ENCODE measurements around the gene MPO. TPM values are rescaled to one million over a fixed set of nuclear protein-coding genes. Genes with fewer than 3 reads are reported as not detected.

Gene MPO
- total and polyA plus RNA-seq, 5 donors from 2014 or later = 0.19 TPM; not detected in 4

GRCh38 chr17:58326609-58327362, 46.1 kb upstream of the MPO start:
- H3K27me3 ChIP-seq (ENCODE audit: control insufficient read depth, insufficient read depth, low read length) = no peaks in the 10 kb centered on the region
- H3K27ac ChIP-seq (ENCODE audit: insufficient read depth, low read length, poor library complexity, severe bottlenecking) = peak overlapping the region; percentile 99
- Mint-ChIP-seq H3K36me3 (peaks cover 16% of the 10 kb centered on the region), H3K9me3 (peaks cover 0 to 2% (median 0%) of the 10 kb centered on the region in 7 donors), H3K4me3 (peak overlapping the region in 3 of 4 donors; percentile 97 to 99 (median 99)), H3K27me3 (peaks cover 4% of the 10 kb centered on the region), H3K4me1 (peaks cover 0 to 57% (median 24%) of the 10 kb centered on the region in 4 donors), H3K27ac (peak overlapping the region; percentile 35 to 98 (median 90))
- ATAC-seq (ENCODE audit: low read depth in 2 of 2) (no peak), DNase-seq (peak in 1 of 3 donors; percentile 30)
- H3K4me3 ChIP-seq (ENCODE audit: low read depth, low read length) = no peak overlapping the region
- peaks cover 13% of the 10 kb centered on the region for H3K36me3 ChIP-seq (ENCODE audit: control insufficient read depth, insufficient read depth, low read length)
- no peaks in the 10 kb centered on the region for H3K9me3 ChIP-seq (ENCODE audit: control insufficient read depth in 2 of 2, low read length in 2 of 2)
- peaks cover 55% of the 10 kb centered on the region for H3K4me1 ChIP-seq (ENCODE audit: control insufficient read depth, insufficient read depth, low read length, poor library complexity, severe bottlenecking)

- Histone ChIP-seq H3K4me3 (ENCODE audit: low read depth, low read length) (no peak overlapping the region), H3K36me3 (ENCODE audit: control insufficient read depth, insufficient read depth, low read length) (peaks cover 11% of the 10 kb centered on the region), H3K27ac (ENCODE audit: insufficient read depth, low read length, poor library complexity, severe bottlenecking) (no peak overlapping the region), H3K4me1 (ENCODE audit: control insufficient read depth, insufficient read depth, low read length, poor library complexity, severe bottlenecking) (peaks cover 55% of the 10 kb centered on the region), H3K9me3 (ENCODE audit: control insufficient read depth in 2 of 2, low read length in 2 of 2) (no peaks in the 10 kb centered on the region), H3K27me3 (ENCODE audit: control insufficient read depth, insufficient read depth, low read length) (no peaks in the 10 kb centered on the region)
- peak overlapping the region in 2 of 3 donors; percentile 86 to 95 for H3K27ac Mint-ChIP-seq
- H3K36me3 Mint-ChIP-seq = peaks cover 14% of the 10 kb centered on the region
- DNase-seq (peak in 1 of 3 donors; percentile 26), ATAC-seq (ENCODE audit: low read depth in 2 of 2) (no peak)
- peak overlapping the region in 3 of 4 donors; percentile 47 to 78 (median 48) for H3K4me3 Mint-ChIP-seq
- H3K27me3 Mint-ChIP-seq = no peaks in the 10 kb centered on the region
- H3K4me1 Mint-ChIP-seq = peaks cover 0 to 60% (median 25%) of the 10 kb centered on the region in 4 donors
- H3K9me3 Mint-ChIP-seq = peaks cover 0 to 2% (median 0%) of the 10 kb centered on the region in 7 donors
These were observed 45.3 kb upstream of the MPO start for GRCh38 chr17:58325976-58326468.

GRCh38 chr17:58325289-58325726, 44.6 kb upstream of the MPO start:
- H3K4me1 ChIP-seq (ENCODE audit: control insufficient read depth, insufficient read depth, low read length, poor library complexity, severe bottlenecking) = peaks cover 53% of the 10 kb centered on the region
- no peak overlapping the region for H3K27ac ChIP-seq (ENCODE audit: insufficient read depth, low read length, poor library complexity, severe bottlenecking)
- no peaks in the 10 kb centered on the region for H3K27me3 ChIP-seq (ENCODE audit: control insufficient read depth, insufficient read depth, low read length)
- peak overlapping the region; percentile 15 to 81 (median 29) for H3K4me3 Mint-ChIP-seq
- ATAC-seq (ENCODE audit: low read depth in 2 of 2) (no peak), DNase-seq (no peak)
- peaks cover 0 to 60% (median 27%) of the 10 kb centered on the region in 4 donors for H3K4me1 Mint-ChIP-seq
- peaks cover 12% of the 10 kb centered on the region for H3K36me3 Mint-ChIP-seq
- H3K4me3 ChIP-seq (ENCODE audit: low read depth, low read length) = no peak overlapping the region
- H3K36me3 ChIP-seq (ENCODE audit: control insufficient read depth, insufficient read depth, low read length) = peaks cover 5% of the 10 kb centered on the region
- H3K9me3 Mint-ChIP-seq = peaks cover 0 to 2% (median 0%) of the 10 kb centered on the region in 7 donors
- peak overlapping the region; percentile 32 to 95 (median 86) for H3K27ac Mint-ChIP-seq
- no peaks in the 10 kb centered on the region for H3K9me3 ChIP-seq (ENCODE audit: control insufficient read depth in 2 of 2, low read length in 2 of 2)
- no peaks in the 10 kb centered on the region for H3K27me3 Mint-ChIP-seq

- Mint-ChIP-seq H3K27ac (peak overlapping the region in 2 of 3 donors; percentile 32 to 86), H3K27me3 (no peaks in the 10 kb centered on the region), H3K36me3 (peaks cover 10% of the 10 kb centered on the region), H3K4me3 (peak overlapping the region in 3 of 4 donors; percentile 24 to 81 (median 34)), H3K9me3 (peaks cover 0 to 2% (median 0%) of the 10 kb centered on the region in 7 donors), H3K4me1 (peaks cover 0 to 58% (median 25%) of the 10 kb centered on the region in 4 donors)
- Histone ChIP-seq H3K27ac (ENCODE audit: insufficient read depth, low read length, poor library complexity, severe bottlenecking) (no peak overlapping the region), H3K27me3 (ENCODE audit: control insufficient read depth, insufficient read depth, low read length) (no peaks in the 10 kb centered on the region), H3K4me1 (ENCODE audit: control insufficient read depth, insufficient read depth, low read length, poor library complexity, severe bottlenecking) (peaks cover 49% of the 10 kb centered on the region), H3K4me3 (ENCODE audit: low read depth, low read length) (no peak overlapping the region), H3K36me3 (ENCODE audit: control insufficient read depth, insufficient read depth, low read length) (peaks cover 2% of the 10 kb centered on the region), H3K9me3 (ENCODE audit: control insufficient read depth in 2 of 2, low read length in 2 of 2) (no peaks in the 10 kb centered on the region)
- ATAC-seq (ENCODE audit: low read depth in 2 of 2) (no peak), DNase-seq (peak in 1 of 3 donors; percentile 22)
These were observed 43.9 kb upstream of the MPO start for GRCh38 chr17:58324409-58325288.

GRCh38 chr17:58324056-58324408, 43.3 kb upstream of the MPO start:
- Mint-ChIP-seq H3K4me3 (peak overlapping the region in 1 of 4 donors; percentile 29), H3K36me3 (peaks cover 10% of the 10 kb centered on the region), H3K27ac (no peak overlapping the region), H3K9me3 (peaks cover 0 to 2% (median 0%) of the 10 kb centered on the region in 7 donors), H3K27me3 (no peaks in the 10 kb centered on the region), H3K4me1 (peaks cover 0 to 54% (median 22%) of the 10 kb centered on the region in 4 donors)
- DNase-seq = no peak
- H3K4me3 ChIP-seq (ENCODE audit: low read depth, low read length) = no peak overlapping the region
- no peak overlapping the region for H3K27ac ChIP-seq (ENCODE audit: insufficient read depth, low read length, poor library complexity, severe bottlenecking)
- H3K27me3 ChIP-seq (ENCODE audit: control insufficient read depth, insufficient read depth, low read length) = no peaks in the 10 kb centered on the region
- H3K9me3 ChIP-seq (ENCODE audit: control insufficient read depth in 2 of 2, low read length in 2 of 2) = no peaks in the 10 kb centered on the region
- peaks cover 2% of the 10 kb centered on the region for H3K36me3 ChIP-seq (ENCODE audit: control insufficient read depth, insufficient read depth, low read length)
- ATAC-seq (ENCODE audit: low read depth in 2 of 2) = no peak
- peaks cover 43% of the 10 kb centered on the region for H3K4me1 ChIP-seq (ENCODE audit: control insufficient read depth, insufficient read depth, low read length, poor library complexity, severe bottlenecking)

GRCh38 chr17:58323366-58324055, 42.8 kb upstream of the MPO start:
- Mint-ChIP-seq H3K36me3 (peaks cover 10% of the 10 kb centered on the region), H3K4me1 (peaks cover 0 to 51% (median 21%) of the 10 kb centered on the region in 4 donors), H3K27ac (no peak overlapping the region), H3K9me3 (peaks cover 0 to 1% (median 0%) of the 10 kb centered on the region in 7 donors), H3K27me3 (no peaks in the 10 kb centered on the region), H3K4me3 (peak overlapping the region in 1 of 4 donors; percentile 29)
- H3K4me1 ChIP-seq (ENCODE audit: control insufficient read depth, insufficient read depth, low read length, poor library complexity, severe bottlenecking) = peaks cover 38% of the 10 kb centered on the region
- peak in 1 of 3 donors; percentile 12 for DNase-seq
- no peak for ATAC-seq (ENCODE audit: low read depth in 2 of 2)
- H3K4me3 ChIP-seq (ENCODE audit: low read depth, low read length) = no peak overlapping the region
- no peaks in the 10 kb centered on the region for H3K9me3 ChIP-seq (ENCODE audit: control insufficient read depth in 2 of 2, low read length in 2 of 2)
- peaks cover 2% of the 10 kb centered on the region for H3K36me3 ChIP-seq (ENCODE audit: control insufficient read depth, insufficient read depth, low read length)
- no peaks in the 10 kb centered on the region for H3K27me3 ChIP-seq (ENCODE audit: control insufficient read depth, insufficient read depth, low read length)
- H3K27ac ChIP-seq (ENCODE audit: insufficient read depth, low read length, poor library complexity, severe bottlenecking) = no peak overlapping the region
